Lung microvascular endothelial cell (primary cell): ENCODE data around the gene MED17. TPM values are rescaled to one million over a fixed set of nuclear protein-coding genes. Genes with fewer than 3 reads are reported as not detected.
"Not testable (repeated sequence)": the region's sequence is repeated elsewhere in the genome, so short reads cannot be mapped to it uniquely, and the experiment has no call there.

ENCODE experiments used
- DNase-seq, 2 donors: peaks; one replicate each; pipeline versions ENCODE4 v3.0.0 to v3.0.0-alpha.2; 2010; ENCODE audit warnings: low read depth in 2 of 2
- total RNA-seq: library from RNA; depleted of rRNA; stranded (reverse); fragments of >200 nt; gene quantifications from 2 replicates; pipeline ENCODE4 v1.2.1, GENCODE V29; 2014

The MED17 gene
- total RNA-seq, 1 donor from 2014 or later: 22.4 TPM

DNA sequence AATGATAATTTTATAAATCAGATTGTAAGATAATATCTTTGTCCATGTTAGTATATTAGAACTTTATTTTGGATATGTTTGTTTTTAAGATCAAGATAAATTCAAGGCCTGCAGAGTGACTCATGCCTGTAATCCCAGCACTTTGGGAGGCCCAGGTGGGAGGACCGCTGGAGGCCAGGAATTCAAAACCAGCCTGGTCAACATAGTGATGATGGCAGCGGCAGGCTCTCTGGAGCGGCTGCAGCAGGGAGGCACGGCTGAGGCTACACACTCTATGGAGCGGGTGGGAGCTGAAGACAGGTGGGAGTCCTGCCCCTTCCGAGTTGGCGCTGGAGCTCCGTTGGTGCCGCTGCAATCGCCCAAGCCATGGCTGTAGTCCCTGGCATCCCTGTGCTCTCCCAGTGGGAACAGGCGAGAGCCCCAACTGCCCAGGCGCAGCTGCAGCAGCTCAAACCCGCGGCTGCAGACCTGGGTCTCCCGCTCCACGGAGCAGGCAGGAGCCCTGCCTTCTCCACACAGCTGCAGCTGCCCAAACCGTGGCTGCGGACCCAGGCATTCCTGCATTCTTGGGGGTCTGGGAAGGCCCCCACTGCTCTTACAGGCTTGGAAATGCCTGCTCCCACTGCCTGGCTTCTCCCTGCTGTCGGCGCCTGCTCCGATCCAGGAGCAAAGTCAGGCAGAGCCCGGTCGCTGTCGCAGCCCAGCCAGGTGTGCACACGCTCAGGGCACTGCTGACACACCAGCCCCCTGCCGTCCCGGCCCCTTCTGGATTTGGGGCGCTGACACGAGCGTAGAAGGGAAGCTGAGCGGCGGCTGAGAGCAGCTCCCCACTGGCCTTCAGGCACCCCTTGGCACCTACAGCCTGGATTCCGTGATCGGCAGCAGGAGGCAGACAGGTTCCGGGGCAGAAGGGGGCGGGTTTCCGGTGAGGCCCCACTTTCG is 25.9 kb upstream of the MED17 start:
- DNase-seq: no peak

DNA sequence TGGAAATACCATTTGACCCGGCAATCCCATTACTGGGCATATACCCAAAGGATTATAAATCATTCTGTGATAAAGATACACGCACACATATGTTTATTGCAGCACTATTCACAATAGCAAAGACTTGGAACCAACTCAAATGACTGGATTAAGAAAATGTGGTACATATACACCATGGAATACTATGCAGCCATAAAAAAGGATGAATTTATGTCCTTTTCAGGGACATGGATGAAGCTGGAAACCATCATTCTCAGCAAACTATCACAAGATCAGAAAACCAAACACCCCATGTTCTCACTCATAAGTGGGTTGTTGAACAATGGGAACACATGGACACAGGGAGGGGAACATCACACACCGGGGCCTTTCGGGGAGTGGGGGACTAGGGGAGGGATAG is 25.0 kb upstream of the MED17 start:
- not testable (repeated sequence) for DNase-seq

DNA sequence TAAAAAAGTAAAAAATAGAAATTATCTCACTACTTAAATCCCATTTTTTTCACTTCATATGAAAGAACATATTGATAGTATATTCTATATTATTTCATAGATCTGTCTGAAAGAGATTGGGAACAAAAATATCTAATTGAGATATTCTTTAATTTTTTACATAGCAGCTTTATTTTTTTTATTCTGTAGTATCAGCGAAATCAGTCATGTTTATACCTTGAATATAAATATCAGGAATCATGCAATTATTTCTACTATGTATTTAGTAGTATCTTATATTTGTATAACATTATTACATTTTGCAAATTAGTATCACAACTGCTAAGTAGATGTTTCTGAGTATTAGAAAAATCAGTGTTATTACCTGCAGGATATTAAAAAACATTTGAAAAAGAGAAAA is 22.2 kb upstream of the MED17 start:
- no peak for DNase-seq

DNA sequence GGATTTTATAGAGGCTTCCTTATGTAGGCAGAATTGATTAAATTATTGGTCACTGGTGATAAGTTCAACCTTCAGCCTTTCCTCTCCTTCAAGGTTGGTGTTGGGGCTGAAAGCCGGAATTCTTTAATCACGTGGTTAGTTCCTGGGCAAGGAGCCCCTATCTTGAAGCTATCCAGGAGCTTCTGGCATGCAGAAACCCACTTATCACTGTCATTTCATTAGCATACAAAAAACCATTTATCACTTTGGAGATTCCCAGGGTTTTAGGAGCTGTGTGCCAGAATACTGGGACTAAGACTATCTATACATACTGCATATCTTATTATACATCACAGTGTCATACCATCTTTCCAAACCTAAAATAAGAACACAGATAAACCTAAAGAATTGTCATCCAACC is 18.5 kb upstream of the MED17 start:
- no peak for DNase-seq

DNA sequence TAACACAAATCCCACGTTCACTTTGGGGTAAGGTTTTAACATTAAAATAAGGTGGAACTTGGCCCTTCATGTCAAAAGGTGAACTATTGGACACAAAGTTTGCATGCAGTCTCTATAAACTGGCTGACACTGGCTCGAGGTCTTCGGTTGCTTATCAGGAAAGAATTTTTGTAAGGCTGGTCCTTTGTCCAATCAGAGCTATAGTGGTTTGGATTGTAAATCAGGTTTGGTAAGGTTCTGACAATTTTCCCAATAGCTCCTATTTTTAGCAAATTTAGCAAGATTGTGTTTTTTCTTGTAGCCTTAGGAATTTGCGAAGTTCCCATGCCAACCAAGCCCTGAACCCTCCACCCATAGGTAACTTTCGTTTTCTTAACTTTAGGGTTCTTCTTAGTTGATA is 17.6 kb upstream of the MED17 start:
- DNase-seq: no peak

DNA sequence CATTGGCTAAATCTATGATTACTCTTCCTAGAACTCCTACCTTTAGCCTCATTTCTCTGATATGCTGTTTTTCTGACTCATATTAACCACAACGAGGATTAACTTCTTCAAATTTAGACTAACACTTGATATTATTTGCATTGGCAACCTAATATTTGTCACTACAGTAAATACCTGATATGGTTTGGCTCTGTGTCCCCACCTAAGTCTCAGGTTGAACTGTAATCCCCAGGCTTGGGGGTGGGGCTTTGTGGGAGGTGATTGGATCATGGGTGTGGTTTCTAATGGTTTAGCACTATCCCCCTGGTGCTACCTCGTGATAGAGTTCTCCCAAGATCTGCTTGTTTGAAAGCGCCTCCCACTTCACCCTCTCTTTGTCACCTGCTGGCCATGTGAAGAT is 17.1 kb upstream of the MED17 start:
- DNase-seq: no peak

DNA sequence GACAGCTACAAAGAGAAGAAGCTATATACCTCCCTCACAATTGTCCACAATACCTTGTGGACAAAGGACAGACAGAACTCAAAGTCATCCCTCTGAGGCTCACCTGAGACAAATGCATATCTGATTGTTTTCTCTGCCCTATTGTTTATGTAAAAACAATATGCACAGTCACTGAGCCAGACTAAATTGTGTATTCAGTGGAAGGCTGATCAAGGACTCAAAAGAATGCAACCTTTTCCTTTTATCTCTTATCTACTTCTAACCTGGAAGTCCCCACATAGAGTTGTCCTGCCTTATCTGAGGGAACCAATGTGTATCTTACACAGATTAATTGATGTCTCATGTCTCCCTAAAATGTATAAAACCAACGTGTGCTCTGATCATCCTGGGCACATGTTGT is 13.9 kb upstream of the MED17 start:
- no peak for DNase-seq

DNA sequence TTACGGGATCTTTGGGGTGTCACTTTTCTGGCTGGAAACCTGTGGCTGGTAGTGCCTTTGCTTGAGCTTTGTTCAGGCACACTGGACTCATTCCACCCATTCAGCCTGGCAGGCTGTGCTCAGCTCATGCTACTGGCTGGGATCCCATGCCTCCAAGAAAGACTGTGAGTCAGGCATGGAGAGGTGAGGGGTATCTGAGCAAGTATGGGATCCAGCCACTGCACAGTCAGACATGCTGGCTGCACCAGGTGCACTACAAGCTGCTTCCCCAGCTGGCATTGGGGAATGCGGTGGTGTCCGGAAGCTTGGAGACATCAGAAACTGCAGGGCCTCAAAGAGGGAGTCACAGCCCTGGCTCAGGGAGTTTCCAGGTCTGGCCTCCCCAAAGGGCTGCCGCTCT is 12.0 kb upstream of the MED17 start:
- DNase-seq: no peak

DNA sequence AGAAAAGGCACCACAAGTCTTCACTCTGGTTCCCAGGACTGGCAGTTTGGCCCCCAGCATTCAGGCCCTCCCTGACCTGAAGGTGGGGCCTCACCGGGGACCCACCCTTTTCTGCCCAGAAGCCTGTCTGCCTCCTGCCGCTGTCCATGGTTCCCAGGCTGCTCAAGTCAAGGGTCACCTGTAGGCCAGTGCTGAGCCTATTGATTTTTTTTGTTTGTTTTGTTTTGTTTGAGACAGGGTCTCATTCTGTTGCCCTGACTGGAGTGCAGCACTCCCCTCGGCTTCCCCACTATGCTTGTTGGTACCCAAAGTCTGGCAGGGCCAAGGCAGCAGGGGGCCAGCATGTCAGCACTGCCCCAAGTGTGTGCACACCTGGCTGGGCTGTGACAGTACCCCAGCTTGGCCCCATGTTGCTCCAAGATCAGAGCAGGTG is 11.0 kb upstream of the MED17 start:
- no peak for DNase-seq

DNA sequence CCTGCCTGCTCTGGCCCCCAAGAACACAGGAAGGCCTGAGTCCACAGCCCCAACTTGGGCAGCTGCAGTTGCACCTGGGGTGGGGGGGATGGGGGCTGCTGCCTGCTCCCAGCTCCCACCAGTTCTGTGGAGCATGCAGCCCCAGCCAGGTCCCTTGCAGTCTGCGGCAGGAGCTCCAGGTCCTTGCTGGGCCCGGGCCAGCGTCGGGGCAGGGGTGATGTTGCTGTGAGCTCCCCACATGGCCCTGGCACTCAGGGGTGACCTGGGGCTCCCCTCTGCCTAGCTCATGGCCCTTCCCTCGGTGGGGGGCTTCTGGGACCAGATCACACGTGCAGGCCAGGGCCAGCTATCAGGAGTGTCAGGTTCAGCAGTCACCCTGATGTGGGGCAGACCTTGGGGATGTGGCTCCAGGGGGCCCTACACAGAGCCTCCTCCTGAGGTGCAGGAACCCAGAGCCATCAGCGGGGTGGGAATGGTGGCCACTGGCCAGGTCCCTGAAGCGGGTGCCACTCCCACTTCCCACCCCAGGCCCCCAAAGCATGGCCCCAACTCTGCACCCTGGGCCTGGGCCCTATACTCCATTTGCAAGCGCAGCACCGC is 10.4 kb upstream of the MED17 start:
- no peak for DNase-seq

DNA sequence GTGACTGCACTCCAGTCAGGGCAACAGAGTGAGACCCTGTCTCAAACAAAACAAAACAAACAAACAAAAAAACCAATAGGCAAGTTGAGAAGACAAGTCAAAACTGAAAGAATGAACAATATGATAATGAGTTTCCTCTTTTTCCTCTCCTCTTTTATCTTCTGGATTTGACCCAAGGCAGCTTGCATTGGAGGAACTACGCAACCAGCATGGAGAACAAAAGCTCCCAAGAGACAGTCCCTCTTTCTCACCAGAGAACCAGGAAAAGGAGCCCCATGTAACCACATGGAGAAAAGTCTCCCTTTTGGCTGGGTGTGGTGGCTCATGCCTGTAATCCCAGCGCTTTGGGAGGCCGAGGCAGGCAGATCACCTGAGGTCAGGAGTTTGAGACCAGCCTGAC is 9.5 kb upstream of the MED17 start:
- DNase-seq: not testable (repeated sequence)

DNA sequence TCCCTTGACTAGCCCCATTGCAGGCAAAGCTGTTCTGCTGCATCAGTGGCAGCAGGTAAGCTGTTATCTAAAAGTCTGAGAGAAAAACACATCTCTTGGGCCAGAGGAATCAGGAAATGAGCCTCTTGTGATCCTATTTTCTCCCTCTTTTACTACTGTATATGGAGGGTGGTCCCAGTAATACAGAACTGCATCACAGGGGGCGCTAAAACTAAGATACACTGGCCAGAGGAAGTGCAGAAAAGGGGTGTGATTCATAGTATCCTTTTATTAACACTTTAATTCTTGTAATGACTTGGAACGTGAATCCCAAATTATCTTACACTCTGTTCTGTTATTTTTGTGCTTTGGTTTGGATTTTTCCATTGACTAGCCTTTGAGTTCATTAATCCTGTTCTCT is 8.8 kb upstream of the MED17 start:
- DNase-seq: peak; percentile 13 to 20

DNA sequence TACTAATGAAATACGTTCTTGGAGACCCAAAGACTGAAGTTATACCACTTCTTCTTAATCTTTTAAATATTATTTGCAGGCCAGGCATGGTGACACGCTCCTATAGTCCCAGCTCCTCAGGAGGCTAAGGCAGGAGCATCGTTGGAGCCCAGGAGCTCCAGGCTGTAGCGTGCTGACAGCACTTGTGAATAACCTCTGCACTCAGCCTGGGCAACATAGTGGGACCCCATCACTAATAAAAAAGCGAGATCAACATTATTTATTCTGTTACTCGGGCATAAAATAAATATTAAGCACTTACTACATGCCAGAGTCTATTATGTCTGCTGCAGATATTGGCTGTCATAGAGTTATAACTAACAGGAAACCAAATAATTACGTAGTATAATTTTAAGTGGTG is 720 bp upstream of the MED17 start:
- DNase-seq: peak in 1 of 2 donors; percentile 1

DNA sequence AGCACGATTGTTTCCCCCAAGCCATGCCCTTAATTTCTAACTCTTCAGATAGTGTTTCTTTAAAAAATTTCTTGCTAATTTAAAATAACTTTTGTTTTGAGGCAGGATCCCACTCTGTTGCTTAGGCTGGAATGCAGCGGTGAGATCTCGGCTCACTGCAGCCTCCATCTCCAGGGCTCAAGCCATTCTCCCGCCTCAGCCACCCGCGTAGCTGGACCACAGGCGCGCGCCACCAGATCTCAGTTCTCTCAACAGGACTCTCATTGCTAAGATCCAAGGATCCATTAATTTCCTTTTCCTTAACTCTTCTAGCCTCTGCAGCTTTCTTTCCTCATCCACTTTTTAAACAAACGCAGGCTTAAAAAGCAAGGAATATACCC is 327 bp upstream of the MED17 start:
- no peak for DNase-seq

DNA sequence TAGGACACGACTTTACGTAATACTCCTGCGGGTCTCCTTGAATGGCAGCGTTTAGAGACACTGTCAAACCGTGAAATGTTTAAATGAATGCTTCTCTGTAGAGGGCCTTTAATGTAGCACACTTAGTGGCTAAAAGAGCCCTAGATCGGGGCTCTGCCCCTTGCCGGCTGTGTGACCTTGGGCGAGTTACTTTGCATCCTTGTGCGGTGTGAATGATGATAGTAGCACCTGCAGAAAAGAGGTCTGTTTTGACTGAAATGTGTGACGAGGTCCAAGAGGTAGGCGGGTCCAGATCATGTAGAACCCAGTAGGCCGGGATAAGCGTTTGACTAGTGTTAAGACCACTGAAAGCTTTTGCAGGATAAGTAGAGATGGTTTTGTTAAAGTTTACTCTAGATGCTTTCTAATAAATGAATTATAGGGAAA is 866 bp downstream of the MED17 start:
- DNase-seq: peak; percentile 14 to 16

DNA sequence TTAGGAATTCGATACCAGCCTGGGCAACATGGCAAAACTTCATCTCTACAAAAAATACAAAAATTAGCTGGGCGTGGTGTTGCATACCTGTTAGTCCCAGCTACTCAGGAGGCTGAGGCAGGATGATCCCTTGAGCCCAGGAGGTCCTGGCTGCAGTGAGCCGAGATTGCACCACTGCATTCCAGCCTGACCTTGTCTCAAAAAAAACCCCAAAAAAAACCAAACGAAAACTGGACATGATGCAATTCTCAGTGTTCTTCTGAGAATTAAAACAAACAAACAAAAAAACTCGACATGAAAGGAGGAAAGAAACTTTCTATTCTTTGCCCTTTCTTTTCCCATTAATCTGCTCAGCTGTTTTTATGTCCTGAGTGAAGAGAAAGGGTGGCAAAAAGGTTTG is 7.4 kb downstream of the MED17 start:
- no peak for DNase-seq

DNA sequence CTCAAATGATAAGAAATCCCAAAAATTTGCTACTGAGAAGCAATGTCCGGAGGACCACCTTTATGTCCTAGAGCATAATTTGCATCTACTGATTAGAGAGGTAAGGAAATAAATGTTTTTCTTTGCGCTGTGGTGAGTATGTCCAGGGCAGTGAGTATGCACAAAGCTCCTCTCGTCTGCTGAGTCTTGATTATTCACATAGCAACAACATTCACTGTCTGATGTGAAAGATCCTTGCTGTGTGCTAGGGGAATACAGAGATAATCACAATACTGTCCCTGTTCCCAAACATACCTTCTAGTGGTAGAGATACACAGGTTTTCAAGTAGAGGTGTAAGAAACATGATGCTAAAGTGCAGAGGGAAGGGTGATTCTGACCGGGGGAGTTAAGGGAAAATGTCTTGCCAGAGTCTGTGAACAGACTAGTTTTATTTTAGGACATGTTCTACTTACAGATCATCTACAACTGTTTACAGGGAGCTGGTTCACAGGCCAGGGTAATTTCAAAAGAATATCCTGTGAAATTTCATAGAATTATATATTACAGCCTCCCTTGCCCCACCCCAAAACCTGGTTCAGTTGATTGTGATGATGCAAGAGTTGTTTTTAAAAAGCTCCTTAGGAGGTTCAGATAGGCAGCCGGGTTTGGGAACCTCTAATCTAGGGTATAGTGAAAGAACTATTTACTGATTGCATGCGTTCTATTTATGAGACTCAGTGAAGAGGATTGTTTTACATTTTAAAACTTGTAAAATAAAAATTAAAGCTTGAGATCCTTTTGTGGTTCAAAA is 12.6 kb downstream of the MED17 start:
- no peak for DNase-seq

DNA sequence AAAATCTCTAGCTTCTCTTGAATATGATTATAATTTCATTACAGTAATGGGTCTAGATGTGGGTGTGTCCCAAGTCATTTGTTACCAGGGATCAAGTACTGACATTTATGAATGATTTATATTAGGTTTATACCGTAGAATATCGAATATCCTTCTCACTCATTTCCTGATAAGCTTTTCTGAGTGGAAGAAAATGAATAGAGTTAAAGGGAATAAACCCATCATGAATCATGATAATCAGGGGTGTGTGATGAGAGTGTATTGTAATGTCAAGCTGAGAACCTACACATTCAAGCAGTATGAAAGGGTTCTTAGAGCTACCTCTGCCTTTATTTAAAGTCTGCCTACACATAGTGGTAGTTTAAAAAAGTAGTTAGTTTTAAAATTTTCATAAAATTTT is 17.3 kb downstream of the MED17 start:
- DNase-seq: no peak

DNA sequence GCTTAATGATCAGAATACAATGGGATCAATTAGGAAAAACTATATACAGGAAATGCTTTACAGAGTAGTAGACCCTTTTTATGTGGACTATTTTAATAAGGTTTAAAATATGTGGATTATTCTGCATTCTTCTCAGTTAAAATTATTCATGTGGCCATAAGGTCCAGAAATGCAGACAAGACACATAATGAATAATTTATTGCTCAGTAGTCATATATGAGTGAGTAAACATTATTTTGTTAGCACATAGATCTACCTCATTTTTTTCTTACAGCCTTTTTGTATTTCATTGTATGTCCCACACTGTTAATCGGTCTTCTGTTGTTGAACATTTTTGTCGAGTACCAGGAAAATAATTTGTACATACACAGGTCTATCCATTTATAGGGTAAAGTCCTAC is 20.8 kb downstream of the MED17 start:
- no peak for DNase-seq

DNA sequence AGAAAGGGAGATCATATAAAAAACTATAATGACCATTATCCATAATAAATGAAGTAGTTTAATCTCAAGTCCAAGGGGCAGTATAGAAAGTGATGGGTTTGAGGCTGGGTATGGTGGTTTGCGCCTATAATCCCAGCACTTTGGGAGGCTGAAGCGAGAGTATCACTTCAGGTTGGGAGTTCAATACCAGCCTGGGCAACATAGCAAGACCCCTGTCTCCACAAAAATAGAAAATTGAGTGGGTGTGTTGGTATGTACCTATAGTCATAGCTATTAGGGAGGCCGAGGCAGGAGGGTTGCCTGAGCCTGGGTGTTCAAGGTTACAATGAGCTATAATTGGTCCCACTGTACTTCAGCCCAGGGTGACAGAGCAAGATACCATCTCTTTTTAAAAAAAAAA is 23.9 kb downstream of the MED17 start:
- DNase-seq: no peak

DNA sequence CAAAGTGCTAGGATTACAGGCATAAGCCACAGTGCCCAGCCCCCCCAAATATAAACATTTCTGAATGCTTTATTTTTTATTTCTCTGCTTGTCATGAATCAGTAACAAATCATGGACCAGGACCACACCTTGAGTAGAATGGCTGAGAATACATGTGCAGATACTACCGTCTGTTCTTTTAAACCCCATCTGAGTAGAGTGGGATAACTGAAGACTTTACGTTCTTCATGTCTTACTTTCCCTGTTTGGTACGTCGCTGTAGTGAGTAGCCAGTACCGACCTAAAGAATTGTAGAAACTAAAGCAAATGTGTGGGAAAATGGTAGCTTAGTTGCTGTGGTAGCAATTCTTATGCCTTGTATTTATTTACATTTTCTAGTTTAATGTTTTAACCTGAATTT is 29.9 kb downstream of the MED17 start:
- no peak for DNase-seq

DNA sequence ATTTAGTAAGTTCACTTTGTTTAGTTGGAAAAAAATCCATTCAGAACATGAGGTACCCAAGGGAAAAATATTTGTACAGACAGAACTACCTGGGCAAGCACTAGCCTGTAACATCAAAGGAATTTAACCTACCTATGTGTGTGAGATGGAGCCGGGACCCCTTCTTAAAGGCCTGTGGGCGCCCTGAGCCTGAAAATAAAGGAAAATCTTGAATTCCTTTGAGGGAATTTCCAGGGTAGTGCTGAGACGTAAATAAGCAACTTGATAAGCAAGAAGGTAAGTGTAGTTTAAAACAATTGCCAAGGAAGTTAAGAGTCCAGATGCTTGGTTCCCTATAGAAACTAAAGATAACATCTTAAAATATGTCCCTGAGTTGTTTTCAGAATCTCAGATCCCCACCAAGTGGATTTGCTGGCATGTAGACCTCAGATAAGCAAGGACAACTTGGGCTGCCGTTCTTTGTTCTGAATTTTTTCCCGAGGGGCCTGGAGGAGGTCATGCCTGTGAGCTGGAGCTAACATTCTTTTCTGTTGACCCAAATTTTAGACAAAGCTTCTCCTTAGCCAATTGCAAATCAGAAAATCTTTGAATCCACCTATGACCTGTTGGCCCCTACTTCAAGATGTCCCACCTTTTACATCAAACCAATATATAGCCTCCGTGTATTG is 31.0 kb downstream of the MED17 start:
- no peak for DNase-seq
